ENCODE results near the gene TRPM4.
A peak's percentile ranks its signal among the peaks of the same experiment; 100 is the strongest.

TRPM4 gene

GRCh38 chr19:49113762-49114629 lies 43.6 kb upstream of the TRPM4 start, which contains the start of gene LIN7B:
LIN7B (plus strand) TSS chr19:49114370; CDS start chr19:49114405, 35 bp downstream.
- TF ChIP-seq CTCF (IDR thresholded peaks at IDR 0.05; ENCODE audit: low read depth, low read length) = peak; percentile 19
- in situ Hi-C loops (cut with HindIII; ENCODE audit: low sequenced_read_pairs) = no loop called here
- peak within 1 kb of the TSS; percentile 63 for H3K4me3 ChIP-seq (ENCODE audit: low read depth, low read length)
- peak; percentile 35 for DNase-seq (ENCODE audit: low read depth, low spot score)

- in situ Hi-C loops (cut with HindIII; ENCODE audit: low sequenced_read_pairs) = no loop called here
- DNase-seq (ENCODE audit: low read depth, low spot score) = peak; percentile 57
- TF ChIP-seq CTCF (IDR thresholded peaks at IDR 0.05; ENCODE audit: low read depth, low read length) = no peak
- peak overlapping the region; percentile 63 for H3K4me3 ChIP-seq (ENCODE audit: low read depth, low read length)
Observed at GRCh38 chr19:49114630-49115363, 42.8 kb upstream of the TRPM4 start.

DNA sequence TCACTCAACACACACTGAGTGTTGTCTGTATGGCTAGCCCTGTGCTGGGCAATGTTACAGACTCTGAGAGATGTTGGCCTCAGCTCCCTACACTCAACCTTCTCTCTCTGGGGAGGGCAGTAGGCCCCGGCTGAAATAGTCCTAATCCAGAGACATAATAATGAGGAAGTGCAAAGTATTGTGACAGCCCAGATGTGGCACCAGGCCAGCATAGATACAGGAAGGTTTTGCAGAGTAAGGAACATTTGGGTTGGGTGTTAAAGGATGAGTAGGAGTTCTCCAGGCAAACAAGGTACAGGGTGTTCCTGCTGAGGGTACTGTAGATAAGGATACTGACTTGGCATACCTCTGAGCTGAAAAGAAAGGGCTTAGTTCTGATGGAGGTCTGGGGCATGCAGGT lies 41.0 kb upstream of the TRPM4 start:
- H3K4me3 ChIP-seq (ENCODE audit: low read depth, low read length) = no peak overlapping the region
- TF ChIP-seq CTCF (IDR thresholded peaks at IDR 0.05; ENCODE audit: low read depth, low read length) = no peak
- in situ Hi-C loops (cut with HindIII; ENCODE audit: low sequenced_read_pairs) = no loop called here
- DNase-seq (ENCODE audit: low read depth, low spot score) = no peak

DNA sequence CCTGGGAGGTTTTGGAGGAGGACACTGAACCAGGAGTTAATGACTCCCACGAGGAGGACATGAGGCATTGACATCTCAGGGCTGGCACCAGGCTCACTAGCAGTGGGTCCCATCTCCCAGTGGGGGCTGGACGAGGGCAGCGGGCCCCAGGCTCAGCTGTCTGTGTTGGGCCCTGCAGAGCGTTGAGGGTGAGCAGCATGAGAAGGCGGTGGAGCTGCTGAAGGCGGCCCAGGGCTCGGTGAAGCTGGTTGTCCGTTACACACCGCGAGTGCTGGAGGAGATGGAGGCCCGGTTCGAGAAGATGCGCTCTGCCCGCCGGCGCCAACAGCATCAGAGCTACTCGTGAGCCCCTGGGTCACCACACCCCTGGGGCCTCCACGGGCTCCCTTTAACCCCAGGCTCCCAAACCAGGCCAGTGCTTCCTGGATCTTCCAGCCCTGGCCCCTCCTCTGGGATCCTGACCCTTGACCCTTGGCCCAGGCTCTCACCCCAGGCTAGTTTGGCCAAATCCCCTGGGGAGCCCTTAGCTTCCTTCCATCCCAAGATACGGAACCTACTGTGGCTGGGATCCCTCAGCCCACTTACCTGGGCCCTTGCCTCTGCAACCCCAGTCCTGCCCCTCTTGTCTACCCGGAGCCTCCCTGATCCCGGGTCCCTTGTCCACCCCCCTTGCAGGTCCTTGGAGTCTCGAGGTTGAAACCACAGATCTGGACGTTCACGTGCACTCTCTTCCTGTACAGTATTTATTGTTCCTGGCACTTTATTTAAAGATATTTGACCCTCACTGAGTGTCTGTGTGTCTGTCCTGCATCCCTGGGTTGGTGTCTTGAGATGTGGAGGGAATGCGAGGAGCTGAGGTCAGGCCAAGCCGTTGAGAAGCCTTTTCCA lies 39.7 kb upstream of the TRPM4 start:
- TF ChIP-seq CTCF (IDR thresholded peaks at IDR 0.05; ENCODE audit: low read depth, low read length) = no peak

GRCh38 chr19:49118565-49119410 lies 38.8 kb upstream of the TRPM4 start, which contains the start of gene C19orf73:
C19orf73 (minus strand) TSS chr19:49119143; CDS start chr19:49119022, 121 bp downstream.
- in situ Hi-C loops (cut with HindIII; ENCODE audit: low sequenced_read_pairs) = no loop called here
- peak; percentile 1 for TF ChIP-seq CTCF (IDR thresholded peaks at IDR 0.05; ENCODE audit: low read depth, low read length)
- peak within 1 kb of the TSS; percentile 66 for H3K4me3 ChIP-seq (ENCODE audit: low read depth, low read length)
- DNase-seq (ENCODE audit: low read depth, low spot score) = peak; percentile 92

More for the DNA sequence above, 39.7 kb upstream of the TRPM4 start:
- in situ Hi-C loops (cut with HindIII; ENCODE audit: low sequenced_read_pairs) = no loop called here
- peak overlapping the region; percentile 66 for H3K4me3 ChIP-seq (ENCODE audit: low read depth, low read length)
- no peak for DNase-seq (ENCODE audit: low read depth, low spot score)
